ENCODE data around the gene SSUH2. TPM values are rescaled to one million over a fixed set of nuclear protein-coding genes. Genes with fewer than 3 reads are reported as not detected.
"Not testable (repeated sequence)": the region's sequence is repeated elsewhere in the genome, so short reads cannot be mapped to it uniquely, and the experiment has no call there.

Gene SSUH2
- total RNA-seq, 1 experiment from 2014 or later, result 0.94 TPM

DNA sequence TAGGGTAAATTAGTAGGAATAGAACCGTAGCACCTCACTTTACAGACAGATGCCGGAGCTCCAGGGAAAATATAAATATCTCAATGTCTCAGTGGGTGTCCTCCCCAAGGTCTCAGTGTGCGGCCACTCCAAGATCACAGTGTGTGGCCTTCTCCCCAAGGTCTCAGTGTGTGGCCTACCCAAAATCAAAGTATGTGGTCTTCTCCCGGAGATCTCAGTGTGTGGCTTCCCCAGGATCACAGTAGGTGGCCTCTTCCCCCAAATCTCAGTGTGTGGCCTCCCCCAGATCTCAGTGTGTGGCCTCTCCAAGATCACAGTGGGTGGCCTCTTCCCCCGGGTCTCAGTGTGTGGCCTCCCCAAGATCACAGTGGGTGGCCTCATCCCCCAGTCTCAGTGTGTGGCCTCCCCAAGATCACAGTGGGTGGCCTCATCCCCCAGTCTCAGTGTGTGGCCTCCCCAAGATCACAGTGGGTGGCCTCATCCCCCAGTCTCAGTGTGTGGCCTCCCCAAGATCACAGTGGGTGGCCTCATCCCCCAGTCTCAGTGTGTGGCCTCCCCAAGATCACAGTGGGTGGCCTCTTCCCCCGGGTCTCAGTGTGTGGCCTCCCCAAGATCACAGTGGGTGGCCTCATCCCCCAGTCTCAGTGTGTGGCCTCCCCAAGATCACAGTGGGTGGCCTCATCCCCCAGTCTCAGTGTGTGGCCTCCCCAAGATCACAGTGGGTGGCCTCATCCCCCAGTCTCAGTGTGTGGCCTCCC lies 10.2 kb upstream of the SSUH2 start:
- H3K27ac Mint-ChIP-seq; H3K4me1 Mint-ChIP-seq; H3K36me3 Mint-ChIP-seq; ATAC-seq; DNase-seq (ENCODE audit: low spot score); POLR2A ChIA-PET; H3K4me3 Mint-ChIP-seq; CTCF ChIA-PET: not testable (repeated sequence)
- Mint-ChIP-seq H3K9me3 (peaks cover 10% of the 10 kb centered on the region), H3K27me3 (ENCODE audit: low read depth) (peaks cover 15% of the 10 kb centered on the region)
- peak; percentile 39; the same call in 1 of the 2 replicates for TF ChIP-seq ZNF423 (CRISPR knock-in tag; IDR thresholded peaks at IDR 0.05)

GRCh38 chr3:8653800-8654408 lies 9.3 kb upstream of the SSUH2 start:
- CTCF ChIA-PET, result no interaction called here
- ATAC-seq, result no peak
- Mint-ChIP-seq H3K36me3 (no peaks in the 10 kb centered on the region), H3K27me3 (ENCODE audit: low read depth) (peaks cover 7% of the 10 kb centered on the region), H3K4me3 (no peak overlapping the region), H3K9me3 (peaks cover 10% of the 10 kb centered on the region), H3K4me1 (no peaks in the 10 kb centered on the region), H3K27ac (no peak overlapping the region)
- POLR2A ChIA-PET, result no interaction called here
- DNase-seq (ENCODE audit: low spot score), result no peak
- TF ChIP-seq HMGA2 (CRISPR knock-in tag; IDR thresholded peaks at IDR 0.05) (no peak), ZBTB43 (CRISPR knock-in tag; IDR thresholded peaks at IDR 0.05) (no peak)
- TF ChIP-seq, protein P1, sequence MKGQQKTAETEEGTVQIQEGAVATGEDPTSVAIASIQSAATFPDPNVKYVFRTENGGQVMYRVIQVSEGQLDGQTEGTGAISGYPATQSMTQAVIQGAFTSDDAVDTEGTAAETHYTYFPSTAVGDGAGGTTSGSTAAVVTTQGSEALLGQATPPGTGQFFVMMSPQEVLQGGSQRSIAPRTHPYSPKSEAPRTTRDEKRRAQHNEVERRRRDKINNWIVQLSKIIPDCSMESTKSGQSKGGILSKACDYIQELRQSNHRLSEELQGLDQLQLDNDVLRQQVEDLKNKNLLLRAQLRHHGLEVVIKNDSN (CRISPR knock-in tag; IDR thresholded peaks at IDR 0.05), result no peak

DNA sequence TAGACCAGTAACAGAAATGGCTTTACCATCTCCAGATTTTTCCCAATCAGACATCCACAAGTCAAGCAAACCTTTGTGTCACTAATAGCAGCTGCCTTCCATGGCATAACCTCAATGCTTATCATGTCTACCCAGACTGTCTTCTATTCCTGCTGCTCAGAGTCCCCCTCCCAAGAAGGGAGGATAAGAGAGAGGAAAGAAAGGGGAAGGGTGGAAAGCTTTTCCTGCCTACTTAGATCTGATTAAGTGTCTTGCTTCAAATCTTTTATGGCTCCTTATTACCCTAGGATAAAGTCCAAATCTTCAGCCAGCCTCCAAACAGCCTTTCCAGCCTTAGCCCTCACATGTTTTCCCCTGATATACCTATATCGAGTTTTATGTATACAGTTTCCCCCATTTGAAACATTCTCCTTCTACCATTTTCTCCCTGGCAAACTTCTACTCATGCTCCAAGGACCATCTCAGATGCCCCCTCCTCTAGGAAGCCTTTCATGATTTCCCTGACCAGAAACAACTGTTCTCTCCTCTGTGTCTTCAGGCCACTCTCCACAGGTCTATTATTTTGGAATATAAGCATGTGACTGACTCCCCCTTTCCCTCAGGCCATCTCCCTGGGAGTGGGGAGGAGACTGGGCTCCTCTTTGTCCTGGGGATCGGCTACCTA lies 7.9 kb upstream of the SSUH2 start:
- ChIA-PET POLR2A (no interaction called here), CTCF (no interaction called here)
- Mint-ChIP-seq H3K4me1 (no peaks in the 10 kb centered on the region), H3K4me3 (no peak overlapping the region), H3K9me3 (peaks cover 10% of the 10 kb centered on the region), H3K27me3 (ENCODE audit: low read depth) (peaks cover 7% of the 10 kb centered on the region), H3K36me3 (no peaks in the 10 kb centered on the region), H3K27ac (no peak overlapping the region)
- DNase-seq (ENCODE audit: low spot score), result no peak
- no peak for TF ChIP-seq JUN (CRISPR knock-in tag; IDR thresholded peaks at IDR 0.05)
- no peak for TF ChIP-seq GRHL2 (CRISPR knock-in tag; IDR thresholded peaks at IDR 0.05; ENCODE audit: insufficient replicate concordance, severe bottlenecking)
- no peak for TF ChIP-seq CREM (CRISPR knock-in tag; IDR thresholded peaks at IDR 0.05)
- TF ChIP-seq ZBTB21 (CRISPR knock-in tag; IDR thresholded peaks at IDR 0.05; ENCODE audit: borderline replicate concordance), result no peak
- no peak for TF ChIP-seq ZNF219 (CRISPR knock-in tag; IDR thresholded peaks at IDR 0.05; ENCODE audit: borderline replicate concordance)
- no peak for TF ChIP-seq PRDM15 (CRISPR knock-in tag; IDR thresholded peaks at IDR 0.05)
- TF ChIP-seq MXD4 (CRISPR knock-in tag; IDR thresholded peaks at IDR 0.05; ENCODE audit: borderline replicate concordance), result no peak
- TF ChIP-seq ZNF138 (CRISPR knock-in tag; conservative IDR thresholded peaks at IDR 0.05), result no peak
- TF ChIP-seq NFE2L1 (CRISPR knock-in tag; IDR thresholded peaks at IDR 0.05), result no peak
- TF ChIP-seq SMAD3 (CRISPR knock-in tag; IDR thresholded peaks at IDR 0.05; ENCODE audit: borderline replicate concordance), result no peak
- no peak for TF ChIP-seq ZNF263 (CRISPR knock-in tag; IDR thresholded peaks at IDR 0.05; ENCODE audit: low read depth)
- no peak for TF ChIP-seq ATF1 (CRISPR knock-in tag; IDR thresholded peaks at IDR 0.05)
- no peak for TF ChIP-seq CREB1 (CRISPR knock-in tag; IDR thresholded peaks at IDR 0.05)
- TF ChIP-seq MLX (CRISPR knock-in tag; IDR thresholded peaks at IDR 0.05), result no peak
- ATAC-seq, result no peak
